GM23248 (cell line): ENCODE measurements around the gene TGFB1. TPM values are rescaled to one million over a fixed set of nuclear protein-coding genes. Genes with fewer than 3 reads are reported as not detected.

ENCODE experiments used
- DNase-seq: peaks from one replicate; pipeline ENCODE4 v3.0.0-alpha.2; 2015
- H2AFZ ChIP-seq: fragments of 200-600 bp; sonication (generic); 2 replicates; pipeline ENCODE4 v1.6.1; 2016; ENCODE audit warnings: antibody characterized with exemption
- H3F3A ChIP-seq: fragments of 200-600 bp; sonication (generic); 2 replicates; pipeline ENCODE4 v1.6.1; 2016; ENCODE audit warnings: mild to moderate bottlenecking, antibody characterized with exemption, mixed run types; ENCODE audit not compliant: insufficient read depth
- H3K27ac ChIP-seq: fragments of 200-600 bp; sonication (generic); 2 replicates; pipeline ENCODE4 v1.5.1; 2016; ENCODE audit warnings: mild to moderate bottlenecking
- H3K27me3 ChIP-seq: fragments of 200-600 bp; sonication (generic); replicated peaks from 2 replicates; pipeline ENCODE4 v1.6.1; 2016; ENCODE audit warnings: mild to moderate bottlenecking; ENCODE audit not compliant: insufficient read depth
- H3K36me3 ChIP-seq: fragments of 200-600 bp; sonication (generic); 2 replicates; pipeline ENCODE4 v1.6.1; 2016; ENCODE audit warnings: low read depth, mild to moderate bottlenecking
- H3K4me1 ChIP-seq: fragments of 200-600 bp; sonication (generic); 2 replicates; pipeline ENCODE4 v1.6.1; 2016; ENCODE audit warnings: mild to moderate bottlenecking; ENCODE audit not compliant: insufficient read depth
- H3K4me2 ChIP-seq: fragments of 200-600 bp; sonication (generic); one replicate; pipeline ENCODE4 v1.6.1; 2016; ENCODE audit warnings: mild to moderate bottlenecking; ENCODE audit not compliant: unreplicated experiment
- H3K4me3 ChIP-seq: fragments of 200-600 bp; sonication (generic); 2 replicates; pipeline ENCODE4 v1.5.1; 2016; ENCODE audit warnings: mild to moderate bottlenecking
- H3K79me2 ChIP-seq: fragments of 200-600 bp; sonication (generic); 2 replicates; pipeline ENCODE4 v1.6.1; 2016; ENCODE audit warnings: mild to moderate bottlenecking; ENCODE audit not compliant: insufficient read depth
- H3K9ac ChIP-seq: fragments of 200-600 bp; sonication (generic); 2 replicates; pipeline ENCODE4 v1.6.1; 2016; ENCODE audit warnings: mild to moderate bottlenecking
- H3K9me2 ChIP-seq: fragments of 200-600 bp; sonication (generic); 2 replicates; pipeline ENCODE4 v1.6.1; 2016; ENCODE audit warnings: mixed run types, mild to moderate bottlenecking, moderate library complexity; ENCODE audit not compliant: insufficient read depth
- H3K9me3 ChIP-seq: fragments of 200-600 bp; sonication (generic); one replicate; pipeline ENCODE4 v1.6.1; 2017; ENCODE audit warnings: low read depth
- H4K20me1 ChIP-seq: fragments of 200-600 bp; sonication (generic); 2 replicates; pipeline ENCODE4 v1.6.0; 2016; ENCODE audit not compliant: insufficient read depth
- EZH2 ChIP-seq: fragments of 200-600 bp; sonication (generic); IDR thresholded peaks from 2 replicates; pipeline ENCODE4 v1.6.1; 2018; ENCODE audit warnings: antibody characterized with exemption, mild to moderate bottlenecking; ENCODE audit not compliant: insufficient read depth, poor library complexity, severe bottlenecking
- EZH2phosphoT487 ChIP-seq: fragments of 200-600 bp; sonication (generic); IDR thresholded peaks from 2 replicates; pipeline ENCODE4 v1.6.1; 2018; ENCODE audit warnings: antibody characterized with exemption, moderate library complexity, mild to moderate bottlenecking, low read depth; ENCODE audit not compliant: insufficient read depth
- WGBS, 2 experiments: methylation state at CpG; one replicate each; pipeline ENCODE4 v1.1.6; 2015 to 2017; ENCODE audit warnings: low lambda C conversion rate in 2 of 2, low coverage in 1 of 2; ENCODE audit errors: missing lambda C conversion rate in 2 of 2; 5-methylcytosine and 5-hydroxymethylcytosine counted together
- in situ Hi-C: fragments of 300-500 bp; cut with MboI; formaldehyde crosslinking; loops from 2 replicates; pipeline ENCODE4 v1.15.0; 2020
- polyA plus RNA-seq: library from polyadenylated mRNA; unstranded; fragments of >200 nt; fragmentation: Nextera tagmentation; extraction: Ambion mirVana; gene quantifications from 2 replicates; pipeline ENCODE4 v1.2.1, GENCODE V29; 2016
- total RNA-seq: library from RNA; depleted of rRNA; stranded (reverse); fragments of >200 nt; shearing (Covaris generic); gene quantifications from 2 replicates; pipeline ENCODE4 v1.2.3, GENCODE V29; 2014

TGFB1 gene
- total and polyA plus RNA-seq, 2 experiments from 2014 or later: 12.4 to 21.4 TPM

DNA sequence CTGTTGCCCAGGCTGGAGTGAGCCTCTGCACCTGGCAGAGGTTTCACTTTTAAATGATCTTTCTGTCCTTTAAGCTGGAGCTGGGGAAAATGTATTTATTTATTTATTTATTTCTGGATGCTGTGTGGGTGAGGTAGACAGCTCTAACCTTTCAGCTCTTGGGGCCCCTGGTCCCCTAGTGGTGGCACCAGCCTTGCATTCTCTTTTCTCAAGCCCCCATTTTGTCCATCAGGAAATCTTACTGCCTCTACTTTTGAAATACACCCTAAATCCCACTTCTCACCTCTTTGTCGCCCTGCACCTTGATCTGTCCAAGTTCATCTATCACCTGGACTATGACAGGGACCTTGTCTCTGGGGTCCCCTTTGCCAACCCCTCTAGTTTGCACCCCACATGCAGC lies 12.4 kb upstream of the TGFB1 start:
- in situ Hi-C loops: no loop called here
- H3K9me2 ChIP-seq: no peaks in the 10 kb centered on the region
- H3K27me3 ChIP-seq: no peaks in the 10 kb centered on the region
- H3K9ac ChIP-seq: no peak overlapping the region
- no peak overlapping the region for H3K27ac ChIP-seq
- no peak overlapping the region for H3K4me3 ChIP-seq
- TF ChIP-seq EZH2phosphoT487 (no peak), EZH2 (no peak)
- peaks cover 56% of the 10 kb centered on the region for H3K79me2 ChIP-seq
- 100% methylated on average over 1 of the region's 1 CpG for WGBS, 2 experiments
- H4K20me1 ChIP-seq: no peaks in the 10 kb centered on the region
- H3K4me2 ChIP-seq: no peak overlapping the region
- H3K36me3 ChIP-seq: no peaks in the 10 kb centered on the region
- H2AFZ ChIP-seq: no peak overlapping the region
- H3K4me1 ChIP-seq: peaks cover 27% of the 10 kb centered on the region
- no peak for DNase-seq
- peaks cover 22% of the 10 kb centered on the region for H3F3A ChIP-seq
- H3K9me3 ChIP-seq: no peaks in the 10 kb centered on the region

DNA sequence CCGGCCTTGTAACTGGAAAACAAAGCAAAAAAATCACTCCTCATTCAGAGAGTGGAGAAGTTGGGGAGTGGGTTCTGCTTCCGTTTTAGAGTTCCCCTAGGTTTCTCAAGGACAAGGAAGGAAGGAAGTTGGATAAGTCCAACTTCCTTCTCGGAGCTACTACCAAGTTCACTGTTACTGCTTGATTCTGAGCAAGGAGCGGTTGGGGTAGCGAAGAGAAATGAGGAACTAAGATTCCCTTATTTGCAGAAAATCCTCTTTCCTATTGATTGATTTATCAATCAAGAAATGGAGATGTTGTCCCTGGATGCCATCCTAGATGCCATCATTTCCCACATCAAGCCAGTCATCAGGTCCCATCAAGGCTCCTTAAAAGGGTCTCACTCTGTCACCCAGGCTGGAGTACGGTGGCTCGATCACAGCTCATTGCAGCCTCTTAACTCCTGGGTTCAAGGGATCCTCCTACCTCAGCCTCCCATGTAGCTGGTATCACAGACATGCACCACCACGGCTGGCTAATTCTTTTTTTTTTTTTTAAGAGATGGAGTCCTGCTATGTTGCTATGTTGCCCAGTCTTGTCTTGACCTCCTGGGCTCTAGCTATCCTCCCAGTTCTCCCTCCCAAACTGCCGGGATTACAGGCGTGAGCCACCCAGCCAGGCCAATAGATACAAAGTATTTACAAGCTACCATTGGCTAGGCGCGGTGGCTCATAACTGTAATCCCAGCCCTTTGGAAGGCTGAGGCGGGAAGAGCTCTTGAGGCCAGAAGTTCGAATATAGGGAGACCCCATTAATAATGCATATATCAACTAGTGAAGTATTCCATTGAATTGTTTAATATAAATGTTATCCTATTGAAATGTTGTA lies 11.0 kb upstream of the TGFB1 start:
- peak overlapping the region; percentile 96 for H3K9ac ChIP-seq
- H3K36me3 ChIP-seq: no peaks in the 10 kb centered on the region
- H3F3A ChIP-seq: peaks cover 22% of the 10 kb centered on the region
- H3K27ac ChIP-seq: peak overlapping the region; percentile 98
- DNase-seq: no peak
- no peaks in the 10 kb centered on the region for H3K9me3 ChIP-seq
- H3K79me2 ChIP-seq: peaks cover 45% of the 10 kb centered on the region
- peak overlapping the region; percentile 95 for H3K4me2 ChIP-seq
- in situ Hi-C loops: no loop called here
- no peaks in the 10 kb centered on the region for H3K27me3 ChIP-seq
- no peaks in the 10 kb centered on the region for H4K20me1 ChIP-seq
- H3K4me3 ChIP-seq: peak overlapping the region; percentile 89
- H3K9me2 ChIP-seq: no peaks in the 10 kb centered on the region
- TF ChIP-seq EZH2 (no peak), EZH2phosphoT487 (no peak)
- 74 to 76% methylated on average over 14 of the region's 14 CpGs for WGBS, 2 experiments
- peak overlapping the region; percentile 77 for H2AFZ ChIP-seq
- H3K4me1 ChIP-seq: peaks cover 27% of the 10 kb centered on the region

DNA sequence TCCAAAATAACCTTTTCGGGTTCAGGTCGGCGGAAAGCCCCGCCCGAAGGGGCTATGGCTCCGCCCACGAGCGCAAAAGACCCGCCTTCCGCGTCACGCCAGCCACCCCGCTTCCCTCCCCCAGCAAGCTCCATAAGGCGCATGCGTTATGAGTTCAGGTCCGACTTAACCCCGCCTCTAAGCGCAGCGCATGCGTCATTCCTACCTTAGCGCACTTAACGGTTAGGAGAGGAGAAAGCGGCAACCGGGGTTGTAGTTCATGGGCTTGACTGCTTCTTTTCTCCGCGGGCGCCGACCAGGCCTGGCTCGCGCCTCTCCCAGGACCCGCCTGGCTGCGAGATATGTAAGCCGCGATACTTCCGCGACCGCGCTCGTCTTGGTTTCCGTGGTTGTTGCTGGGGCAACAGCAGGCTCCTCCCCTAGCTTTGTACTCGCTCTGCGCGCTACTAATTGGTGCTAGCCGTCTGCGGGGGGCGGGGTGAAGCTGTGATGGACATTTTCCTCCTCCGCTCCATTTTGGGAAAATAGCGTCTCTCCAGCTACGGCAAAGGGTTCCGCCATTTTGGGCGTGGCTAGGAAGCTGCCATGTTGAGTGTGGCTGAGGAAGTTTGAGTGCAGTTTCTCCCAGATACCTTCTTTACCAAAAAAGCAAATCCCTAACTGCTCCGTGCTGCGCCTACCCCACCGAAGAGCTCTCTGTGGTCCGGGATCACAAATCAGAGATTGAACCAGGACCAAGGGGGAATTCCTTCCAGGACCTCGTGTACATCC lies 10.2 kb upstream of the TGFB1 start, which contains the start of gene B9D2:
Gene B9D2, minus strand, starts transcription at position 397 of the 771 bp plus-strand sequence. CDS start 630 bp downstream, outside the sequence.
- Histone ChIP-seq H3K79me2 (peaks cover 42% of the 10 kb centered on the region), H3F3A (peaks cover 22% of the 10 kb centered on the region), H3K36me3 (no peaks in the 10 kb centered on the region), H3K27ac (peak within 1 kb of the TSS; percentile 98), H3K9me2 (no peaks in the 10 kb centered on the region), H3K27me3 (no peaks in the 10 kb centered on the region), H2AFZ (peak within 1 kb of the TSS; percentile 77), H3K4me1 (peaks cover 27% of the 10 kb centered on the region), H3K4me2 (peak within 1 kb of the TSS; percentile 95), H3K9me3 (no peaks in the 10 kb centered on the region), H4K20me1 (no peaks in the 10 kb centered on the region), H3K4me3 (peak within 1 kb of the TSS; percentile 89), H3K9ac (peak within 1 kb of the TSS; percentile 96)
- 1% methylated on average over 56 of the region's 56 CpGs for WGBS, 2 experiments
- DNase-seq: peak; percentile 99
- TF ChIP-seq EZH2phosphoT487: no peak
- TF ChIP-seq EZH2: no peak
- in situ Hi-C loops: no loop called here

- peak overlapping the region; percentile 98 for H3K27ac ChIP-seq
- in situ Hi-C loops: no loop called here
- peak overlapping the region; percentile 95 for H3K4me2 ChIP-seq
- no peaks in the 10 kb centered on the region for H3K9me2 ChIP-seq
- H4K20me1 ChIP-seq: no peaks in the 10 kb centered on the region
- WGBS, 2 experiments: 41 to 42% methylated on average over 6 of the region's 6 CpGs
- peaks cover 17% of the 10 kb centered on the region for H3F3A ChIP-seq
- peaks cover 22% of the 10 kb centered on the region for H3K4me1 ChIP-seq
- DNase-seq: no peak
- peak overlapping the region; percentile 77 for H2AFZ ChIP-seq
- H3K36me3 ChIP-seq: no peaks in the 10 kb centered on the region
- TF ChIP-seq EZH2: no peak
- no peak for TF ChIP-seq EZH2phosphoT487
- peak overlapping the region; percentile 89 for H3K4me3 ChIP-seq
- H3K79me2 ChIP-seq: peaks cover 42% of the 10 kb centered on the region
- no peaks in the 10 kb centered on the region for H3K27me3 ChIP-seq
- H3K9ac ChIP-seq: peak overlapping the region; percentile 96
- H3K9me3 ChIP-seq: no peaks in the 10 kb centered on the region
Observed at GRCh38 chr19:41363371-41363752, 9.6 kb upstream of the TGFB1 start.
